ENCODE data around the gene CYP39A1. TPM values are rescaled to one million over a fixed set of nuclear protein-coding genes. Genes with fewer than 3 reads are reported as not detected.
"Not testable (repeated sequence)": the region's sequence is repeated elsewhere in the genome, so short reads cannot be mapped to it uniquely, and the experiment has no call there.

CYP39A1 gene
- polyA plus RNA-seq, 6 donors from 2014 or later = not detected

DNA sequence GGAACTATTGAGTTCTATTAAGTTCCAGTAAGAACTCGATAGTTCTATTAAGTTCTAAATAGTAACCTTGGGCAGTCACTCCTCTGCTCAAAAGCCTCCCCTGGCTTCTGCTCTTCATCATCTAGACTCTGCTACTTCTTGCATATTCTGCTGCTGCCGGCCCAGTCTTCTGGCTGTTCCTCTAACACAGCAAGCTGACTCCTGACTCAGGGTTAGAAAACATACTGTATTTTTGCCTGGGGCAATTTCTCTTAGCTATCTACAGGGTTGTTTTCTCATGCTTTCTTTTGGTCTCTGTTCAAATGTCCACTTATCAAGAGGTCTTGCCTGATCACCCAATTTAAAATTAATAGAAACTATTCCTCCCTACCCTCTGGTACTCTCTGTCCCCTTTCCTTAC lies 14.8 kb upstream of the CYP39A1 start:
- Mint-ChIP-seq H3K4me3 (no peak overlapping the region), H3K27me3 (no peaks in the 10 kb centered on the region), H3K27ac (no peak overlapping the region), H3K4me1 (no peaks in the 10 kb centered on the region), H3K36me3 (no peaks in the 10 kb centered on the region), H3K9me3 (no peaks in the 10 kb centered on the region)
- DNase-seq = no peak
- no peak for ATAC-seq (ENCODE audit: low read depth in 2 of 2)

DNA sequence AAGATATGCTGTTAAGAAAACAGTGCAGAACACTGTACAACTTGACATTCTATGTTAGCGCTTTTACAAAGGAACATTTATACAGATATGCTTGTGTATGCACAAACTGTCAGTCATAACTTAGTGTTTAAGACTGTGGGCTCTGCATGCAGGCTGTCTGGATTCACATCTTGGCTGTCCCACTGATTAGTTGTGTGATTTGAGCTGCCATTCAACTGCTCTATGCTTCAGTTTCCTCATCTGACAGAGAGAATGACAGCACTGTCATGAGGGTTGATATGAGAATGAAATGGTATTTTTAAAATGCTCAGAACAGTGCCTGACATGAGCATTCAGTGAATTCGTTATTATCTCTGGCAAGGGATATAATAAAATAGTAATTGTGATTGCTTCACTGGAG lies 8.9 kb upstream of the CYP39A1 start:
- no peaks in the 10 kb centered on the region for H3K4me1 Mint-ChIP-seq
- no peaks in the 10 kb centered on the region for H3K9me3 Mint-ChIP-seq
- no peak for DNase-seq
- H3K36me3 Mint-ChIP-seq = no peaks in the 10 kb centered on the region
- no peak overlapping the region for H3K27ac Mint-ChIP-seq
- no peak overlapping the region for H3K4me3 Mint-ChIP-seq
- ATAC-seq (ENCODE audit: low read depth in 2 of 2) = no peak
- peaks cover 0 to 8% (median 0%) of the 10 kb centered on the region in 3 donors for H3K27me3 Mint-ChIP-seq

DNA sequence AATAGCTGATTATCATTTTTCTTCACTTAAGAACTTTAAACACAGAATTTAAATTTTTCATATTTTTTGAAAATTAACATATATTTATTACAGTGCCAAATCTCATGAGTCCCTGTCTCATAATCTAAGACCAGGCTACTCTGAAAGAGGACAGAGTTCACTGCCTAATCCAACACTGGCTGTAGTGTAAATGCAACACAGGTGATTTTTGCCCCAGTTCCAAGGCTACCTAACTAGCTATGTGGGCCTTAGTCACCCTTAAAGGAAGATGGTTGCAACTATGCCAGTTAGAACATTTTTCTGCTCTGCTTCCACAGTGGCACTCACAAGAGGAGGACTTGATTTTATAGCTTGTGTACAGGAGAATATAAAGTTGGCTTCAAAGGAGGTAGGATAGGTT lies 5.0 kb upstream of the CYP39A1 start:
- H3K36me3 Mint-ChIP-seq = no peaks in the 10 kb centered on the region

DNA sequence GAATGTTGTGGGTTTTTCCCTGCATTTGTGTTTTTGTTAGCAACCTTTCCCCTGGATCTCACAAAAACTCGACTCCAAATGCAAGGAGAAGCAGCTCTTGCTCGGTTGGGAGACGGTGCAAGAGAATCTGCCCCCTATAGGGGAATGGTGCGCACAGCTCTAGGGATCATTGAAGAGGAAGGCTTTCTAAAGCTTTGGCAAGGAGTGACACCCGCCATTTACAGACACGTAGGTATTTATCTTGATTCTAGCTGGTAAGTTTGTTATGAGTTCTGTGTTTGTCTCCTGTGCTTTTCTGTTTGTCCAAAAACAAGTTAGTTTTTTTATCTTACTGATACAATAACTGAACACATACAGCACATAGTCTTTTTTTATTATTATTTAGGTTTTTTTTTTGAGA lies 3.2 kb upstream of the CYP39A1 start:
- H3K4me1 Mint-ChIP-seq = peaks cover 10 to 13% (median 12%) of the 10 kb centered on the region in 3 donors
- peaks cover 15 to 39% (median 34%) of the 10 kb centered on the region in 3 donors for H3K27me3 Mint-ChIP-seq
- H3K36me3 Mint-ChIP-seq = no peaks in the 10 kb centered on the region
- H3K27ac Mint-ChIP-seq = peak overlapping the region in 1 of 6 donors; percentile 36
- ATAC-seq (ENCODE audit: low read depth in 2 of 2) (no peak), DNase-seq (no peak)
- H3K4me3 Mint-ChIP-seq = no peak overlapping the region
- H3K9me3 Mint-ChIP-seq = no peaks in the 10 kb centered on the region

More for the DNA sequence above, 5.0 kb upstream of the CYP39A1 start:
- Mint-ChIP-seq H3K9me3 (no peaks in the 10 kb centered on the region), H3K4me1 (peaks cover 3 to 7% (median 5%) of the 10 kb centered on the region in 3 donors), H3K4me3 (no peak overlapping the region), H3K27me3 (peaks cover 5 to 28% (median 22%) of the 10 kb centered on the region in 3 donors), H3K27ac (no peak overlapping the region)
- ATAC-seq (ENCODE audit: low read depth in 2 of 2) = no peak
- DNase-seq = no peak

DNA sequence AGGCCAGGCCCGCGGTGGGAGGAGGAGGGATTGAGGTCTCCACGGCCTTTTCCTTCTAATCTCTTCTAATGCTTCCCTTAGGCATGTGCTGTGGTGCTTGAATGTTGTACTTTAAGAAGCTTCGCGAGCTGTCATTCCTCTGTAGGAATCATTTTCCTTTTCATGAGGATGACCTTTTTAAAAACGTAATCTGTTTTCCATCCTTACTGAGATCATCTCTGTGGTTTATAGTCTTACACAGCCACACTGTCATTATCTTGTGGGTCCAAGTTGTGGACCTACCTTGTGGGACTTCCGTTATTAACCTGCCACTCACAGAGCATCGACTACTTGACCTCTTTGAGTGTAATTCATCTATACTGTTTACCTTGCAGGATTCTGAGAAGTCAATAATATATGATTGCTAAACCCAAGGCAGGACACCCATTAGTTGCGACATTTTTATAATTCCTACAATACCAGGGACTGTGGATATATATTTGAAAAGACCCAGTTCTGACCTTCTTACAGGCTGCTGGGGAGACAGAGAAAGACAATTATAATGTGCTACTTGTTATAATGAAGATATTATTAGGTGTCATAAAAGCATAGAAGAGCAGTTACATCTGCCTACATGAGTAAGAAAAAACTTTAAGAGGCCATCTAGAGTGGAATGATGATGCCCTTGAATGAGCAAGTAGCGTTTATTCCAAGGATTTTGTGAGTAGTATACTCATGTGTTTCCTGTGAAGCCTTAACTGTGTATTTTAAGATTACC lies 999 bp upstream of the CYP39A1 start:
- Mint-ChIP-seq H3K4me3 (peak overlapping the region; percentile 80 to 96 (median 88)), H3K27me3 (peaks cover 25 to 50% (median 44%) of the 10 kb centered on the region in 3 donors), H3K9me3 (no peaks in the 10 kb centered on the region), H3K4me1 (peaks cover 10 to 13% (median 12%) of the 10 kb centered on the region in 3 donors), H3K27ac (peak overlapping the region in 1 of 6 donors; percentile 66), H3K36me3 (no peaks in the 10 kb centered on the region)
- ATAC-seq (ENCODE audit: low read depth in 2 of 2) (no peak), DNase-seq (no peak)

DNA sequence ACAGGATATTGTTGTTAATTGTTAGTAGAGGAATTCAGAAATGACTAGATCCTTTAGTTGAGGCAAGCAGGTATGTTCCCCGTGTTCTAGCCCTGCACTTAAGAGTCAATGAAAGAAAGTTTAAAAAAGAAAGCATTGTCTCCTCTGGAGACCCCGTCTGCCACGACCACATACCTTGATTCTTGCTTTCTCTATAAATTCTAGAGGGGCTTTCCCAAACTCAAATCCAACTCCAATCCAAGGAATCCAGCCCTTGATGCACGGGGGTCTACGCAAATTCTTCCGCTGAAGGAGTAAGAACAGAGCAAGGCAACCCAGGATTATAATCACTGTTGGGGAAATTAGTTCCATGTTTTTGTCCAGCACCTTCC lies 401 bp downstream of the CYP39A1 start:
- peaks cover 25 to 51% (median 44%) of the 10 kb centered on the region in 3 donors for H3K27me3 Mint-ChIP-seq
- peak overlapping the region; percentile 81 to 96 (median 88) for H3K4me3 Mint-ChIP-seq
- peaks cover 10 to 13% (median 12%) of the 10 kb centered on the region in 3 donors for H3K4me1 Mint-ChIP-seq
- no peak for DNase-seq
- H3K36me3 Mint-ChIP-seq = no peaks in the 10 kb centered on the region
- H3K27ac Mint-ChIP-seq = peak overlapping the region in 1 of 6 donors; percentile 48
- H3K9me3 Mint-ChIP-seq = no peaks in the 10 kb centered on the region
- no peak for ATAC-seq (ENCODE audit: low read depth in 2 of 2)

DNA sequence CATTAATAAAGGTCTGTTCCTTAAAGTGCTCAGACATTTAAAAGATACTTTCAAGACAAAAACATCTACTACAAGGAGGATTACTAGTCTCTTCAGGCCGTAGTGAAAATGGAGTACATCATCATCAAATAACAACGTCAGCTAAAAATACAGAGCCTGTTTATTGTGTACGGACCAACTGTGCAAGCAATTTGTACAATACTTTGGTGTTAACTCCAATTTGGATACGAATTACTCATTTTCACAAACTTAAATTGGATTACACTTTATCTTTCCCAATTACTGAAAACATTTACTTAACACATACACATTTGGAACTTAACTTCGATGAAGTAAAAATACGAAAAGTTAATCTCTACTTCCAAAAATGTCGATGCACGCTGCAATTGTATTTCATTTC lies 802 bp downstream of the CYP39A1 start:
- Mint-ChIP-seq H3K9me3 (no peaks in the 10 kb centered on the region), H3K36me3 (no peaks in the 10 kb centered on the region), H3K4me3 (peak overlapping the region in 7 of 8 donors; percentile 81 to 96 (median 88)), H3K4me1 (peaks cover 10 to 13% (median 12%) of the 10 kb centered on the region in 3 donors), H3K27ac (no peak overlapping the region), H3K27me3 (peaks cover 25 to 51% (median 44%) of the 10 kb centered on the region in 3 donors)
- ATAC-seq (ENCODE audit: low read depth in 2 of 2) (no peak), DNase-seq (no peak)

DNA sequence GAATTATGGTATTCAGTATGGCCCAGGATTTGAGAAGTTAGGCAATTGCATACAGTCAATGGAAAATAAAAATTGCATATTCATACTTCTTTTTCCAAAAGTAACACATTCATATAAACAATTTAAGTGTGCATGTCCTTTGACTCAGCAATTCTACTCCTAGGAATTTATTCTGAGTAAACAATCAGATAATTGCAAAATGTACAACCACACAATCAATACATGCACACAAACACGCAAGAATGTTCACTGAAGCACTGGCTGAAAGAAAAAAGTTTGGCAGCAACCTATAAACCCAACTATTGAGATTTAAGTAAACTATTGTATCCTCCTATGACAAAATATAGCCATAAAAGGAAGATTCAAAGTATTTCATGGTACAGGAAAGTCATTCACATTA lies 1.6 kb downstream of the CYP39A1 start:
- Mint-ChIP-seq H3K27me3 (peaks cover 25 to 51% (median 44%) of the 10 kb centered on the region in 3 donors), H3K4me1 (peaks cover 10 to 13% (median 12%) of the 10 kb centered on the region in 3 donors)
- DNase-seq = no peak

DNA sequence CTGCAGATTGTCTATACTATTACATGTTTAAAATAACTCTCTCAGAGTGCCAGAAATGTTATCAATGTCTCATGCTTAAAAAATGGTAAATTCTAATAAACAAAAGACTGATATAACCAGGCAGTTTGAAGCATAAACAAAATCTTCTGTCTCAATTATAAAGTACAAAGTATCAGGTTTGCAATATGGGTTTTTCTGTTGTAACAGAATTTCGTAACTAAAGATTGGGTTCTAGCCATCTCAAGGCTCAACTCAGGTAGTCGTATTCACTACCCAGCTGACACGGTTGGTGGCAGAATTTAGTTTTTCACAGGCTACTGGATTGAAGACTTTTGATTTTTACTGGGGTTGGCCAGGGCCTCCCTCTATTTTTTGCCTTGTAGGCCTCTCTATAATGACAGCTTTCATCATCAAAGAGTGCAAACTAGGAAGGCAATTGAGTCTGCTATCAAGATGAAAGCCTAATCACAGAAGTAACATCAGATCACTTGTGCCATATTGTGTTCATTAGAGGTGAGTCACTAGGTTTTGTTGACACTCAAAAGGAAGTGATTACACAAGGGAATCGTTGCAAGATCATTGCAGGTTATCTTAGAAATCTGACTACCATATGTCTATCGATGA lies 3.6 kb downstream of the CYP39A1 start:
- peaks cover 10 to 13% (median 12%) of the 10 kb centered on the region in 3 donors for H3K4me1 Mint-ChIP-seq

More for the DNA sequence above, 1.6 kb downstream of the CYP39A1 start:
- no peak for ATAC-seq (ENCODE audit: low read depth in 2 of 2)
- H3K36me3 Mint-ChIP-seq = no peaks in the 10 kb centered on the region
- peak overlapping the region in 1 of 8 donors; percentile 88 for H3K4me3 Mint-ChIP-seq
- H3K27ac Mint-ChIP-seq = no peak overlapping the region
- H3K9me3 Mint-ChIP-seq = no peaks in the 10 kb centered on the region

DNA sequence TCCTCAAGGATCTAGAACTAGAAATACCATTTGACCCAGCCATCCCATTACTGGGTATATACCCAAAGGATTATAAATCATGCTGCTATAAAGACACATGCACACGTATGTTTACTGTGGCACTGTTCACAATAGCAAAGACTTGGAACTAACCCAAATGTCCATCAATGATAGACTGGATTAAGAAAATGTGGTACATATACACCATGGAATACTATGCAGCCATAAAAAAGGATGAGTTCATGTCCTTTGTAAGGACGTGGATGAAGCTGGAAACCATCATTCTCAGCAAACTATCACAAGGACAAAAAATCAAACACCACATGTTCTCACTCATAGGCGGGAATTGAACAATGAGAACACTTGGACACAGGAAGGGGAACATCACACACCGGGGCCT lies 4.5 kb downstream of the CYP39A1 start:
- not testable (repeated sequence) for H3K36me3 Mint-ChIP-seq; H3K9me3 Mint-ChIP-seq; H3K4me3 Mint-ChIP-seq; H3K4me1 Mint-ChIP-seq; ATAC-seq (ENCODE audit: low read depth in 2 of 2); H3K27ac Mint-ChIP-seq; DNase-seq
- peaks cover 24 to 40% (median 39%) of the 10 kb centered on the region in 3 donors for H3K27me3 Mint-ChIP-seq

More for the DNA sequence above, 3.6 kb downstream of the CYP39A1 start:
- ATAC-seq (ENCODE audit: low read depth in 2 of 2) (no peak), DNase-seq (no peak)
- Mint-ChIP-seq H3K4me3 (no peak overlapping the region), H3K27me3 (peaks cover 29 to 48% (median 47%) of the 10 kb centered on the region in 3 donors), H3K27ac (no peak overlapping the region), H3K9me3 (peaks cover 0 to 8% (median 3%) of the 10 kb centered on the region in 7 donors), H3K36me3 (no peaks in the 10 kb centered on the region)

DNA sequence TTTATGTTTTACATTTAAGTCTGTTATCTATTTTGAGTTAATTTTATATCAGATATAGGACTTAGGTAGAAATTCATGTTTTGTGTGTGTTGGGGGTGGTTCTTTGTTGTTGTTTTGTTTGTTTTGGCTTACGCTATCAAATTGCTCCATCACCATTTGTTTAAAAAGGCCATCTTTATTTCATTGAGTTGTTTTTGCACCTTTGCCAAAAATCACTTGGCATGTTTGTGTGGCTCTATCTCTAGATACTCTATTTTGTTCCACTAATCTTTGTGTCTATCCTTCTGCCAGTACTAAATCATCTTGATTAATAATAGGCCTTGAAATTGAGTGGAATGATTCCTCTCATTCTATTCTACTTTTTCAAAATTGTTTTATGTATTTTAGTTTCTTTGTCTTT lies 7.4 kb downstream of the CYP39A1 start:
- Mint-ChIP-seq H3K4me1 (no peaks in the 10 kb centered on the region), H3K36me3 (no peaks in the 10 kb centered on the region), H3K27ac (no peak overlapping the region), H3K9me3 (peaks cover 0 to 8% (median 3%) of the 10 kb centered on the region in 7 donors), H3K27me3 (peaks cover 14 to 22% (median 18%) of the 10 kb centered on the region in 3 donors), H3K4me3 (no peak overlapping the region)
- DNase-seq = no peak
- no peak for ATAC-seq (ENCODE audit: low read depth in 2 of 2)

DNA sequence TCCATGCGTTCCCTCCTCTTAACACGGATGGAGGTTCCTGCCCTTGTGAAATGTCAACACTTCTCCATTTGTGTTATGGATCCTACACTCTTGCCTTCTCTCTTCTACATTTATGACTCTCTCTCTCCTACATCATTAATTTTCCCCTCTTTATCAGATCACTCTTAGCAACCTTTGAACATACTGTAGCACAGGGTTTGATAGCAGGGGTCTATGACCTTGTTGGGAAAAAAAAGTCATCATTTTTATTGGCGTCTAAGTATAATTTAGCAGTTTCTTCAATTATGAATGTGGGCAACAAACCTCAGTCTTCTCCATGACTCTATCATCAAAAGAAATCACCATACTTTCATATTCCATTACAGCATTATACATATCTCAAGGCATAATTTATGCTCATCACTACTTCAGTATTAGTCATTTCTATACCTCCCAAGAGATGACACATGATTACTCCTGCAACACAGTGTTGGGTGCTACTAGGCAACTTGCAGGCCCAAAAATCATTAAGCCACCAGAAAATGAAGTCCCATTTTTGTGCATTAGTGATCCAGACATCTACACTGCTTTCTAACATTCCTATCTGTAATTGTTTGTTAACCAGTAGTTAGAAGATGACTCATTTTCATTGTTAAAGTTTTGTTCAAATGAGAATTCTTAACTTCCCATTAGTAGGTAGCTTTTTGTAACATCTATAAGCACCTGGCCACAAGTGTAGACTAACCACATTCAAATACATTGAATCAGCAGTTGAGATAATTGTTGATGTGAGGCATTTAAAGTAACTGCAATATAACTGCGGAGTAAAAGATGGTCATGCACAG lies 9.5 kb downstream of the CYP39A1 start:
- Mint-ChIP-seq H3K4me1 (no peaks in the 10 kb centered on the region), H3K4me3 (no peak overlapping the region), H3K27me3 (peaks cover 4 to 20% (median 18%) of the 10 kb centered on the region in 3 donors), H3K36me3 (no peaks in the 10 kb centered on the region), H3K27ac (peak overlapping the region in 2 of 6 donors; percentile 0 to 7), H3K9me3 (peaks cover 0 to 8% (median 3%) of the 10 kb centered on the region in 7 donors)
- ATAC-seq (ENCODE audit: low read depth in 2 of 2) = no peak
- no peak for DNase-seq

DNA sequence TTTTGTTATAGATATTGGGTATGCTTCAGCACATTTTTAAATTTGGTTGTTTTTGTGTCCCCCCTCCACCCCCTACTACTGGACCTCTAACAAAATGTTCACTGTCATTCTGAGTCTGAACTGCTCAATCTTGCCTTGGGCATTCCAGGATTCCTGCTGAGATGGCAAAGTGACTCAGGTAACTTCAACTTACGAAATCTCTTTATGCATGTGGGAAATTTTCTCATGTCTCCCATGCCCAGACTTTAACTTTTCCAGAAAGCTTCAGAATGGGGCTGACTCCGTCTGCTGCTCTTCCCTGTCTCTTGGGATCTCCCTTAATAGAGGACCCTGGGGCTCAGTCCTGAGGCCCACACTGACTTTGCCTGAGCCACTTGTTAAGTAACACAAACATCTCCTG lies 14.0 kb downstream of the CYP39A1 start:
- Mint-ChIP-seq H3K36me3 (no peaks in the 10 kb centered on the region), H3K4me3 (no peak overlapping the region)

More for the DNA sequence above, 14.0 kb downstream of the CYP39A1 start:
- H3K9me3 Mint-ChIP-seq = peaks cover 0 to 1% (median 0%) of the 10 kb centered on the region in 7 donors
- peaks cover 5 to 18% (median 9%) of the 10 kb centered on the region in 3 donors for H3K27me3 Mint-ChIP-seq
- DNase-seq (no peak), ATAC-seq (ENCODE audit: low read depth in 2 of 2) (no peak)
- H3K27ac Mint-ChIP-seq = no peak overlapping the region
- H3K4me1 Mint-ChIP-seq = no peaks in the 10 kb centered on the region

Data from naive B cell (primary cell).